Thyroid gland (tissue), 4 donors: ENCODE data around the gene MRPL10. TPM values are rescaled to one million over a fixed set of nuclear protein-coding genes. Genes with fewer than 3 reads are reported as not detected.

ENCODE experiments used
- DNase-seq, 2 donors: peaks; one replicate each; pipeline ENCODE4 v3.0.0-alpha.2; 2019
- H3K27ac ChIP-seq, 3 donors: fragments of 200-600 bp; sonication (generic); 1 replicate in 2 of 3; 2 replicates in 1 of 3; pipeline ENCODE4 v1.5.1; 2016 to 2019; ENCODE audit warnings: mild to moderate bottlenecking in 1 of 3, moderate library complexity in 1 of 3
- H3K27me3 ChIP-seq: fragments of 200-600 bp; sonication (generic); one replicate; pipeline ENCODE4 v1.5.1; 2019
- H3K36me3 ChIP-seq, 2 donors: fragments of 200-600 bp; sonication (generic); one replicate each; pipeline ENCODE4 v1.5.1; 2016 to 2019
- H3K4me1 ChIP-seq, 2 donors: fragments of 200-600 bp; sonication (generic); one replicate each; pipeline ENCODE4 v1.5.1; 2017 to 2019
- H3K4me3 ChIP-seq, 3 donors: fragments of 200-600 bp; sonication (generic); replicated peaks in 1 of 3; 1 replicate in 2 of 3; 2 replicates in 1 of 3; pipeline ENCODE4 v1.5.1; 2016; ENCODE audit warnings: mild to moderate bottlenecking in 1 of 3
- H3K9me3 ChIP-seq: fragments of 200-600 bp; sonication (generic); one replicate; pipeline ENCODE4 v1.5.1; 2017
- POLR2A ChIP-seq, 2 donors: fragments of 450-650 bp; IDR thresholded peaks; one replicate each; pipeline ENCODE4 v1.6.1; 2017; ENCODE audit warnings: antibody characterized with exemption in 2 of 2, mild to moderate bottlenecking in 2 of 2, moderate library complexity in 1 of 2
- WGBS, 2 donors: methylation state at CpG; one replicate each; pipeline ENCODE4 v1.1.5; 2017; 5-methylcytosine and 5-hydroxymethylcytosine counted together
- intact Hi-C: fragments of 100-400 bp; cut with DNase I; formaldehyde crosslinking; loops from one replicate; pipeline ENCODE4 v1.15.1; 2023
- total RNA-seq, 4 donors: library from RNA; depleted of rRNA; stranded (reverse); fragments of >200 nt; gene quantifications; one replicate each; pipeline ENCODE4 v1.2.3, GENCODE V29; 2016
- TF ChIP-seq, protein P1 (sequence below), 6 experiments: fragments of 200-600 bp in 3 of 6; fragments of 450-650 bp in 3 of 6; sonication (generic) in 3 of 6; IDR thresholded peaks; one replicate each; pipeline ENCODE4 v1.5.1; 2016 to 2019; ENCODE audit warnings: antibody characterized with exemption in 6 of 6, mild to moderate bottlenecking in 2 of 6, inconsistent platforms in 1 of 6, moderate library complexity in 1 of 6

The MRPL10 gene
- total RNA-seq, 4 donors from 2014 or later: 36.1 to 51.9 (median 39.1) TPM

DNA sequence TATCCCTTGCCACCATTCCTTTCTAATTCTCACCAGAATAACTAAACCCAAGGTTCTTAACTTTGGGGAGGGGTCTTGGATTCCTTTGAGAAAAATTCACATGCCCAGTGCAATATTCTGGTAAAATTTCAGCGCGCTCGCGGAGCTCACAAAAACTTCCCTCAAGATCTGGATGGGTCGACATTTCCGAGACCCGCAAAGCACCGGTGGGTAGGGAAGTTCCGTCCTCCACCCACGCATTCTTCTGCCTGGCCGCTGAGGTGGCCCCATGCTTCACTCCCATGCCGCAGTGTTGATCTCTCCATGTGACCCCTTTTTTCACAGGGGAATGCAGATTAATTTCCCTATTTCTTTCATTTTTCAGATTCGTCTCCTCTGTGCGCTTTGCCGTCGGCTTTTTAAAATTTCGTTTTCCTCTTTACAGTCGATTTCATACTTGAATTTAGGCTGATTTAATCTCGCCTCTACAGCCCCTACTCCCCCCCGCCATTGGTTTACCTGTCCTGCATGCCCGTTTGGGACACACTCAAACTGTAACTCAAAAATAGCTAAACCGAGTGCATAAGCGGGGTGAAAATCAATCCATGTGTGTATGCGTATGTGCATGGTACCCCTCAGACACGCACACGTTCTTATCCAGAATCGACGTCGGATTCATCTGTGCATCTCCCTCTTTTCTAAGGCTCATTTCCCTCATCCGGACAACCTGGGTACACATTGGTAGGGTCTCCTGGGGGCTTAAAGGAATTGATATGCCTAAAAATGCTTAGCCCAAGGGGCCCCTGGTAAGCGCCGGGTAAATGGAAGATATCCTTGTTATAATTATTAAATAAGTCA is 21.0 kb upstream of the MRPL10 start:
- WGBS, 2 donors: 25 to 28% methylated on average over 32 of the region's 32 CpGs
- H3K27ac ChIP-seq: no peak overlapping the region
- H3K36me3 ChIP-seq: no peaks in the 10 kb centered on the region
- TF ChIP-seq, protein P1, sequence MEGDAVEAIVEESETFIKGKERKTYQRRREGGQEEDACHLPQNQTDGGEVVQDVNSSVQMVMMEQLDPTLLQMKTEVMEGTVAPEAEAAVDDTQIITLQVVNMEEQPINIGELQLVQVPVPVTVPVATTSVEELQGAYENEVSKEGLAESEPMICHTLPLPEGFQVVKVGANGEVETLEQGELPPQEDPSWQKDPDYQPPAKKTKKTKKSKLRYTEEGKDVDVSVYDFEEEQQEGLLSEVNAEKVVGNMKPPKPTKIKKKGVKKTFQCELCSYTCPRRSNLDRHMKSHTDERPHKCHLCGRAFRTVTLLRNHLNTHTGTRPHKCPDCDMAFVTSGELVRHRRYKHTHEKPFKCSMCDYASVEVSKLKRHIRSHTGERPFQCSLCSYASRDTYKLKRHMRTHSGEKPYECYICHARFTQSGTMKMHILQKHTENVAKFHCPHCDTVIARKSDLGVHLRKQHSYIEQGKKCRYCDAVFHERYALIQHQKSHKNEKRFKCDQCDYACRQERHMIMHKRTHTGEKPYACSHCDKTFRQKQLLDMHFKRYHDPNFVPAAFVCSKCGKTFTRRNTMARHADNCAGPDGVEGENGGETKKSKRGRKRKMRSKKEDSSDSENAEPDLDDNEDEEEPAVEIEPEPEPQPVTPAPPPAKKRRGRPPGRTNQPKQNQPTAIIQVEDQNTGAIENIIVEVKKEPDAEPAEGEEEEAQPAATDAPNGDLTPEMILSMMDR (IDR thresholded peaks at IDR 0.05): no peak
- TF ChIP-seq POLR2A (IDR thresholded peaks at IDR 0.05): no peak
- intact Hi-C loops: no loop called here
- H3K4me1 ChIP-seq: peaks cover 11 to 27% of the 10 kb centered on the region in 2 donors
- no peak overlapping the region for H3K4me3 ChIP-seq
- no peak for DNase-seq
- no peaks in the 10 kb centered on the region for H3K9me3 ChIP-seq
- H3K27me3 ChIP-seq: peaks cover 32% of the 10 kb centered on the region

DNA sequence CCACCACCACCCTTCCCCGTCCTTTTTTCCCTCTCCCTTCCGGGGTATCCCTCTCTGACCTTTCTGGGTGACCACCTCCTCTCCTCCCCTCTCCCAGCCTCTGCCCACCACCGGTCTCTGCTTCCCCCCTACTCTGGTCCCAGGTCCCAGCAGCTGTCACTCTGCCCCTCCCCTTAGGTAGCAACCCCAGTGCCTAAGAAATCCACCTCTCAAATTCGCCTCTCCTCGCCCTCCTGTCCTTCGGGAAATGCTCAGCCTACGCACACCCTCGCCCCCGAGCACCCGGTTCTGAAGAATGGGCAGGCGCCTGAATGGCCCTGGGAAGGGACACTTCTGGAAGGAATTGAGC is 20.4 kb upstream of the MRPL10 start:
- intact Hi-C loops: no loop called here
- TF ChIP-seq POLR2A (IDR thresholded peaks at IDR 0.05): no peak
- DNase-seq: no peak
- Histone ChIP-seq H3K4me3 (no peak overlapping the region), H3K27ac (no peak overlapping the region), H3K9me3 (no peaks in the 10 kb centered on the region), H3K4me1 (peaks cover 11 to 31% of the 10 kb centered on the region in 2 donors), H3K36me3 (no peaks in the 10 kb centered on the region), H3K27me3 (peaks cover 36% of the 10 kb centered on the region)
- WGBS, 2 donors: 32 to 49% methylated on average over 11 of the region's 11 CpGs

DNA sequence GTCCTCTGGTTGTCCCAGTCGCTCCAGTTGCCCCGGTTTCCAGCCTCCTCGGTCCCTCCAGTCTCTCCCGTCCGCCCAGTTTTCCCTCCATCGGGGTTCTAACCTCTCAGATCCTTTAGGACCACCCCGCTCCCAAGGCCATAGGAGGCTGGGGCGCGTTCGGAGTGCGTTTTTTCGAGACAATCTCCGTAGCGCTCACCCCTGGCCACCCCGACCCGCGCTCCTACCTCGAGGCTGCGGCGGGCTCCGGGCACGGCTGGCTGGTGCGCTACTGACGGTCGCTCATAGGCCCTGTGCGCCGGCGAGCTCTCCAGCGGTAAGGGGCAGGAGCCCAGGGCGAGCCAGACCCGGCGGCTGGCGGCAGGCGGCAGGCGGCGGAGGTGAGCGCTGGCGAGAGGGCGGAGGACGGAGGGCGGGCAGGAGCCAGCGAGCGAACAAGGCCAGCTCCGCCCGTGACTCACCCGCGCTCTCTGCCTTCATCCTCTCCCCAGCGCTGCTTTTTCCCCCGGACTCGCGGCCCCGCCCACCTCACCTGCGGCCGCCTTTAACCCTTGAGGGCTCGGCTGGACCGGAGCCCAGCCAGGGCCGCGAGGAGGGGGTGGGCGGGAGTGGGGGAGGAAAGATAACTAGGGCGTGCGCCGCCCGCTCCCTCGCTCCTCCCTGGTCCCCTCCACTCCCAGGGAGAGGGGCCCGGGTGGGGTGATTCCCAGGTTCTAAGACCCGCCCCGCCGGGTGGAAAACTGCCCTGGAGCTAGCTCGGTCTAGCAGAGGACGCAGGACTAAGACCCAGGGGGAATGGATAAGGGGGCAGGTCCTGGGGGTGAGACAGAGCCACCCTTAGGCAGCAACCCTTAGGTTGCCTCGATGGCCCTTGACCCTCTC is 19.6 kb upstream of the MRPL10 start, which contains the start of gene SP6:
TSS of gene SP6 (minus strand) at position 472 of the 882 bp plus-strand sequence. CDS start 2,734 bp downstream, outside the sequence.
- intact Hi-C loops: no loop called here

DNA sequence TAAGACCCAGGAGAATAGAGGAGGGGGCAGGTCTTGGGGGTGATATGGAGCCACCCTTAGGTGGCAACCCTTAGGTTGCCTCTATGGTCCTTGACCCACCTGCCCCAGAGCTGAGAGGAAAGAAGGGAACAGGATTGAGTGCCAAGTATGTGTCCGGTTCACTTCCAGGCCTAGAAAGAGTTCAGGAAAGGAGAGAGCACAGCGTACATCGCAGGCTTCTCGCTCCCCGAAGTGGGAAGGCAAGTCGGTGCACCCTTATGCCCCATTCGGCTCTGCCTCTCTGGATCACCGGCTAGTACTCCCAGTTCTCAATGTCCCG is 19.0 kb upstream of the MRPL10 start:
- intact Hi-C loops: no loop called here
- peak overlapping the region in 1 of 3 donors; percentile 41 for H3K4me3 ChIP-seq
- DNase-seq: no peak
- TF ChIP-seq POLR2A (IDR thresholded peaks at IDR 0.05): no peak
- TF ChIP-seq, protein P1 (IDR thresholded peaks at IDR 0.05): no peak
- H3K27ac ChIP-seq: peak overlapping the region in 1 of 3 donors; percentile 33
- no peaks in the 10 kb centered on the region for H3K36me3 ChIP-seq
- peaks cover 11 to 31% of the 10 kb centered on the region in 2 donors for H3K4me1 ChIP-seq
- 39 to 43% methylated on average over 9 of the region's 9 CpGs for WGBS, 2 donors
- peaks cover 42% of the 10 kb centered on the region for H3K27me3 ChIP-seq
- no peaks in the 10 kb centered on the region for H3K9me3 ChIP-seq

More for the DNA sequence above, 19.6 kb upstream of the MRPL10 start, which contains the start of gene SP6:
- peak within 1 kb of the TSS in 1 of 3 donors; percentile 41 for H3K4me3 ChIP-seq
- peak; percentile 82 to 85 for DNase-seq
- H3K36me3 ChIP-seq: no peaks in the 10 kb centered on the region
- peaks cover 11 to 31% of the 10 kb centered on the region in 2 donors for H3K4me1 ChIP-seq
- TF ChIP-seq, protein P1 (IDR thresholded peaks at IDR 0.05): peak in 3 of 6 experiments; percentile 13 to 37 (median 36)
- TF ChIP-seq POLR2A (IDR thresholded peaks at IDR 0.05): peak in 1 of 2 donors; percentile 83
- 6 to 16% methylated on average over 15 to 48 of the region's 71 CpGs for WGBS, 2 donors
- no peaks in the 10 kb centered on the region for H3K9me3 ChIP-seq
- H3K27ac ChIP-seq: peak within 1 kb of the TSS in 1 of 3 donors; percentile 33
- H3K27me3 ChIP-seq: peaks cover 42% of the 10 kb centered on the region

DNA sequence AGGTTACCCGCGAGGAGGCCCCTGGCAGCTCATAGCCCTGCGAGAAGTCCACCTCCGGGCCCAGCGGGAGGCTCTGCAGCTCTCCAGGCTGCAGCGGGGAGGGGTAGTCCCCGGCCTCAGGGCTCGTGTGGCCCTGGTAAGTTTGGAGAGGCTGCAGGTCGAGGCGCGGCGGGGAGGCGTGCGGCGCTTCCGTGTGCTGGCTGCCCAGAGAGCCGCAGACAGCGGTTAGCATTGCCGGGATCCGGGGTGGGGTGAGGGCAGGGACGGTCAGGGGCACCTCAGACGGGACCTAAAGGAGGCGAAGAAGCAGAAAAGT is 16.8 kb upstream of the MRPL10 start:
- intact Hi-C loops: loop anchor here (5.0 kb wide), 1 partner anchor 169 kb away; no protein-coding TSS in a partner anchor
- Histone ChIP-seq H3K4me1 (peaks cover 11 to 36% of the 10 kb centered on the region in 2 donors), H3K9me3 (no peaks in the 10 kb centered on the region), H3K27ac (no peak overlapping the region), H3K27me3 (peaks cover 36% of the 10 kb centered on the region), H3K36me3 (no peaks in the 10 kb centered on the region), H3K4me3 (no peak overlapping the region)
- DNase-seq: no peak
- TF ChIP-seq POLR2A (IDR thresholded peaks at IDR 0.05): no peak
- TF ChIP-seq, protein P1 (IDR thresholded peaks at IDR 0.05): no peak
- 44 to 51% methylated on average over 15 to 23 of the region's 23 CpGs for WGBS, 2 donors
